Measurements from ENCODE around the gene IQGAP1. TPM values are rescaled to one million over a fixed set of nuclear protein-coding genes. Genes with fewer than 3 reads are reported as not detected.

The IQGAP1 gene
- total RNA-seq, 2 donors from 2014 or later, result 79.6 to 92.9 TPM

DNA sequence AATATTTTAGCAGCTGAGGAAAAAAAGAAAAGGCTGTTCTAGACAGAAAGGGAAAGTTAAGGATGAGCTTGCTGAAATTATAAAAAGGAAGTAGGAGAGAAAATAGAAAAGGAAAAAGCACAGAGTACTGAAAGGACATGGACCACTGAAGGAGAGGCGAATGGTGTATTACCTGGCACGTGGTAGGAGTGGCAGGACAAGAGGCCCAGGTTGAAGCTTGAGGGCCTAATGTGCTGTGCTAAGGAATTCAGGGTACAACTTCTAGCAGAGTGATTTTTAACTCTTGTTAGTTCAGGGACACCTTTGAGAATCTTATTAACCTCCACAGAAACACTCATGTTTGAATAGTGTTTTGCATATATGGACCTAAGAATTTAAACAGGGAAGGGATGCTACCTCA lies 81.7 kb downstream of the IQGAP1 start:
- Histone ChIP-seq H3K27me3 (no peaks in the 10 kb centered on the region), H3K36me3 (replicated peaks in 1 of 2; ENCODE audit: insufficient read depth in 1 of 2, low read depth in 2 of 2) (peaks cover 0 to 30% of the 10 kb centered on the region in 2 donors), H3K9me3 (no peaks in the 10 kb centered on the region), H3K27ac (no peak overlapping the region), H3K4me3 (no peak overlapping the region), H3K4me1 (peaks cover 12% of the 10 kb centered on the region)
- WGBS, 2 donors, result 81 to 88% methylated on average over 2 of the region's 2 CpGs
- DNase-seq (no peak), ATAC-seq (no peak)
- TF ChIP-seq POLR2A (IDR thresholded peaks at IDR 0.05), result no peak
- no peak for TF ChIP-seq CTCF (IDR thresholded peaks at IDR 0.05)
- intact Hi-C loops (cut with DNase I), result no loop called here

DNA sequence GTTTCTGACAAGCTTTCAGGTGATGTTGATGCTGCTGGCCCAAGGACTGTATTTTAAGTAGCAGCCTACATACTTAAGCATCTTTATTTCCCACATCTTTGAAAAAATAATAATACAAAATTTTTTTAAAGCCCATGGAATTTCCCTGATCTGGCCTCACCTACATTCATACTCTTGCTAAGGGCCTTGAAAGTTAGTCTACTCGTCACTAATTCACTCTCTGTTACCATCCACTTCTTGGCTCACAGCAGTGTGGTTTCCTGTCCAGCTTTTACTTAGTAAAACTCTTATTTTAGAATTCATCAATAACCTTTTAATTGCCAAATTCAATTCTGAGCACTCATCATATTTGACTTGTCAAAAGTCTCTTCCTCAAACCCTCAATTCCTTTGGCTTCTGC lies 82.4 kb downstream of the IQGAP1 start:
- WGBS, 2 donors, result 52 to 57% methylated on average over 1 of the region's 1 CpG
- Histone ChIP-seq H3K27me3 (no peaks in the 10 kb centered on the region), H3K4me3 (no peak overlapping the region), H3K27ac (no peak overlapping the region), H3K4me1 (peaks cover 5% of the 10 kb centered on the region), H3K9me3 (no peaks in the 10 kb centered on the region), H3K36me3 (replicated peaks in 1 of 2; ENCODE audit: insufficient read depth in 1 of 2, low read depth in 2 of 2) (peaks cover 0 to 30% of the 10 kb centered on the region in 2 donors)
- intact Hi-C loops (cut with DNase I), result no loop called here
- no peak for TF ChIP-seq POLR2A (IDR thresholded peaks at IDR 0.05)
- TF ChIP-seq CTCF (IDR thresholded peaks at IDR 0.05), result no peak
- DNase-seq (no peak), ATAC-seq (no peak)

GRCh38 chr15:90471126-90471525 lies 83.1 kb downstream of the IQGAP1 start:
- intact Hi-C loops (cut with DNase I), result no loop called here
- no peak for ATAC-seq
- no peaks in the 10 kb centered on the region for H3K9me3 ChIP-seq
- WGBS, 2 donors, result 96 to 98% methylated on average over 3 of the region's 3 CpGs
- TF ChIP-seq POLR2A (IDR thresholded peaks at IDR 0.05) (no peak), CTCF (IDR thresholded peaks at IDR 0.05) (no peak)
- H3K4me1 ChIP-seq, result no peaks in the 10 kb centered on the region
- H3K4me3 ChIP-seq, result no peak overlapping the region
- peaks cover 0 to 28% of the 10 kb centered on the region in 2 donors for H3K36me3 ChIP-seq (replicated peaks in 1 of 2; ENCODE audit: insufficient read depth in 1 of 2, low read depth in 2 of 2)
- H3K27me3 ChIP-seq, result no peaks in the 10 kb centered on the region
- H3K27ac ChIP-seq, result no peak overlapping the region
- no peak for DNase-seq

GRCh38 chr15:90471769-90472168 lies 83.7 kb downstream of the IQGAP1 start:
- intact Hi-C loops (cut with DNase I), result no loop called here
- H3K36me3 ChIP-seq (replicated peaks in 1 of 2; ENCODE audit: insufficient read depth in 1 of 2, low read depth in 2 of 2), result peaks cover 0 to 27% of the 10 kb centered on the region in 2 donors
- no peaks in the 10 kb centered on the region for H3K4me1 ChIP-seq
- WGBS, 2 donors, result 80 to 82% methylated on average over 4 of the region's 4 CpGs
- no peak for TF ChIP-seq POLR2A (IDR thresholded peaks at IDR 0.05)
- no peak for TF ChIP-seq CTCF (IDR thresholded peaks at IDR 0.05)
- no peak overlapping the region for H3K4me3 ChIP-seq
- H3K9me3 ChIP-seq, result no peaks in the 10 kb centered on the region
- no peaks in the 10 kb centered on the region for H3K27me3 ChIP-seq
- DNase-seq (no peak), ATAC-seq (no peak)
- no peak overlapping the region for H3K27ac ChIP-seq

GRCh38 chr15:90478846-90479481 lies 90.9 kb downstream of the IQGAP1 start:
- TF ChIP-seq POLR2A (IDR thresholded peaks at IDR 0.05), result peak in 1 of 3 donors; percentile 14
- no peak for TF ChIP-seq CTCF (IDR thresholded peaks at IDR 0.05)
- Histone ChIP-seq H3K4me3 (no peak overlapping the region), H3K36me3 (replicated peaks in 1 of 2; ENCODE audit: insufficient read depth in 1 of 2, low read depth in 2 of 2) (peaks cover 0 to 37% of the 10 kb centered on the region in 2 donors), H3K27ac (peak overlapping the region; percentile 19 to 63 (median 46)), H3K27me3 (no peaks in the 10 kb centered on the region), H3K9me3 (no peaks in the 10 kb centered on the region), H3K4me1 (peaks cover 22% of the 10 kb centered on the region)
- DNase-seq (peak; percentile 36 to 60 (median 50)), ATAC-seq (peak; percentile 73)
- intact Hi-C loops (cut with DNase I), result no loop called here
- WGBS, 2 donors, result 30 to 35% methylated on average over 7 to 8 of the region's 8 CpGs
